GM19239 (cell line): ENCODE measurements around the gene GOLGA6B.
"Not testable (repeated sequence)": the region's sequence is repeated elsewhere in the genome, so short reads cannot be mapped to it uniquely, and the experiment has no call there.

Experiments used
- DNase-seq: peaks from one replicate; pipeline ENCODE4 v3.0.0; 2011; ENCODE audit warnings: low spot score; ENCODE audit not compliant: insufficient read length
- FAIRE-seq: peaks from 2 replicates; lab custom pipeline; 2011; peaks lifted over from hg19 to GRCh38; lab: Jason Lieb, UNC

The GOLGA6B gene, protein sequence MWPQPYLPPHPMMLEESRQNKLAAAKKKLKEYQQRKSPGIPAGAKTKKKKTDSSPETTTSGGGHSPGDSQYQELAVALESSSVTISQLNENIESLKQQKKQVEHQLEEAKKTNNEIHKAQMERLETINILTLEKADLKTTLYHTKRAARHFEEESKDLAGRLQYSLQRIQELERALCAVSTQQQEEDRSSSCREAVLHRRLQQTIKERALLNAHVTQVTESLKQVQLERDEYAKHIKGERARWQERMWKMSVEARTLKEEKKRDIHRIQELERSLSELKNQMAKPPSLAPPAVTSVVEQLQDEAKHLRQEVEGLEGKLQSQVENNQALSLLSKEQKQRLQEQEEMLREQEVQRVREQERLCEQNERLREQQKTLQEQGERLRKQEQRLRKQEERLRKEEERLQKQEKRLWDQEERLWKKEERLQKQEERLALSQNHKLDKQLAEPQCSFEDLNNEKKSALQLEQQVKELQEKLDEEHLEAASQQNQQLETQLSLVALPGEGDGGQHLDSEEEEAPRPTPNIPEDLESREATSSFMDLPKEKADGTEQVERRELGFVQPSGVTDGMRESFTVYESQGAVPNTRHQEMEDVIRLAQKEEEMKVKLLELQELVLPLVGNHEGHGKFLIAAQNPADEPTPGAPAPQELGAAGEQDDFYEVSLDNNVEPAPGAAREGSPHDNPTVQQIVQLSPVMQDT

GRCh38 chr15:72654397-72654796 lies at the start of gene GOLGA6B:
GOLGA6B (plus strand) TSS chr15:72654697; CDS start chr15:72654738, 41 bp downstream.
- not testable (repeated sequence) for FAIRE-seq, DNase-seq

DNA sequence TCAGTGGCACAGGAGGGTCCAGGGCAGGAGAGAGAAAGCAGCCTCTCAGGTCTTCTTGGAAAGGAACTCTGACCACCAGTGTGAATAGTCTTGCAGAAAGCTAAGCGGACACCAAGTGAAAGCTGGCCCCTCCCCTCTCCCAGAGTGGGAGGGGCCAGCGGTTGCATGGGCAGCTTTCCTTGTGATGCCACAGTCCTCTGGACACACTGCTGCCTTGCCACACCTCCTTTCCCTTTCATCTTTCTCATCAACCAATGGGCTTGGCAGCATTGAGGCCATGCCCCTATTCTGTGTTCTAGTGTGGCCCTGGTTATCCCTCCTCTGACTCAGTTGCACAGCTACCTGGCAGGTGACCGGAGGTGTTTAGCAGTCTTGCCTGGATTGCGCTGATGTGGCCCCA lies 49.7 kb upstream of the GOLGA6B start:
- DNase-seq (no peak), FAIRE-seq (no peak)

DNA sequence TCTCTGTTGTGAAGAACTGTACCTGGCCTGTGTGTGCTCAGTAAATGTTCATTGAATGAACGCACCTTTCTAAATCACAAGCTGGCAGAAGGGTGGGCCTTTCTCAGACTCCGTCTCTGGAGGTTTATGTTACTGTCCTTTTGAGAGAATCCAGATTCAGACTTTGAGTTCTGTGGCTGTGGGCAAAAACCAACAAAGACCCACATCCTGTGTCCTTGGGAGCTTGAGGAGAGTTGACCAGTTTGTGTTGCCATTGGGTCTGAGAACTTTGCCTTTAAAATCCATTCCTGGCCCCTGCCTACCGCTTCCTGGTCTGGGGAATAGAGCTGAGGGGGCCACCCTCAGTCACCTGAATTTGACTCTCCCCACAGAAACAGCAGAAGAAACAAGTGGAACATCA lies 46.4 kb upstream of the GOLGA6B start:
- not testable (repeated sequence) for DNase-seq, FAIRE-seq

GRCh38 chr15:72609862-72610261 lies 44.6 kb upstream of the GOLGA6B start:
- FAIRE-seq: no peak
- DNase-seq: no peak

- FAIRE-seq, DNase-seq: not testable (repeated sequence)
Measured at GRCh38 chr15:72612324-72612723, 42.2 kb upstream of the GOLGA6B start.

GRCh38 chr15:72614810-72615532 lies 39.5 kb upstream of the GOLGA6B start:
- DNase-seq: no peak
- FAIRE-seq: no peak

GRCh38 chr15:72615533-72616233 lies 38.8 kb upstream of the GOLGA6B start:
- not testable (repeated sequence) for DNase-seq, FAIRE-seq

- FAIRE-seq (no peak), DNase-seq (no peak)
Measured at GRCh38 chr15:72616491-72617210, 37.8 kb upstream of the GOLGA6B start.

DNA sequence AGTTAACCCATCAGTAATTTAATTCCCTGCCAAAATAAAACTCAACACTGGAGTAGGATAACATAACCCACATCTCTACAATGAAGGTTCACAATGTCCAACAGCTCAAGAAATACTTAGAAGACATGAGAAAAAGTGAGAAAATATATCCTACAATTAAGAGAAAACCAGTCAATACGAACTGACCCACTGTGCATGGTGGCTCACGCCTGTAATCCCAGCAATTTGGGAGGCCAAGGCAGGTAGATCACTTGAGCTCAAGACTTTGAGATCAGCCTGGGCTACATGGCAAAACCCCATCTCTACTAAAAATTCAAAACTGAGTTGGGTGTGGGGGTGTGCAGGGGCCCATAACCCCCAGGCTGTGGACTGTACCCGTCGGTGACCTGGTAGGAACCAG lies 30.6 kb upstream of the GOLGA6B start:
- not testable (repeated sequence) for DNase-seq, FAIRE-seq

- not testable (repeated sequence) for FAIRE-seq, DNase-seq
Measured at GRCh38 chr15:72626153-72626552, 28.3 kb upstream of the GOLGA6B start.

- FAIRE-seq: not testable (repeated sequence)
Measured at GRCh38 chr15:72628249-72629067, 26.0 kb upstream of the GOLGA6B start.

DNA sequence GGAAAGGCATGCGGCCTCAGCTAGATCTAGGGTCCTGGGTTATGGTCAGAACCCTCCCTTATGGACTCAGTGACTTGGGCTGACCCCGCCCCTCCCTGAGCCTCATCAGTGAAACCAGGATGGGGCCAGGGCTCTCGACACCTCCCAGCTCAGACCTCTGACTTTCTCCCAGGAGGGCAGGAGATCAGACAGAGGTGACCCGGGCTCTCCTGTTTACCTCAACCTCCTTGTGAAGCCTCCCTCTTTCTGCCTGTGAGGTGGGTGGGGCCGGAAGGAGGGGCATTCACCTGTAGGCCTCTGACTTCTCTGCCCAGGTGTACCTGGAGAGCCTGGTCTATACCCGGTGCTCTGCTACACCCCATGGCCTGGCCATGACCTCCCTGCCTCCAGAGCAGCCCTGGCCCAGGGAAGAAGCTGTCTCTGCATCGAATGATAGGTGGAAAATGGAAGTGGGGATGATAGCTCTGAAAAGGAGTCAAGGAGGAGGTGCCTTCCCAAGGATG lies 25.4 kb upstream of the GOLGA6B start:
- DNase-seq, FAIRE-seq: not testable (repeated sequence)

More at GRCh38 chr15:72628249-72629067, 26.0 kb upstream of the GOLGA6B start:
- not testable (repeated sequence) for DNase-seq

DNA sequence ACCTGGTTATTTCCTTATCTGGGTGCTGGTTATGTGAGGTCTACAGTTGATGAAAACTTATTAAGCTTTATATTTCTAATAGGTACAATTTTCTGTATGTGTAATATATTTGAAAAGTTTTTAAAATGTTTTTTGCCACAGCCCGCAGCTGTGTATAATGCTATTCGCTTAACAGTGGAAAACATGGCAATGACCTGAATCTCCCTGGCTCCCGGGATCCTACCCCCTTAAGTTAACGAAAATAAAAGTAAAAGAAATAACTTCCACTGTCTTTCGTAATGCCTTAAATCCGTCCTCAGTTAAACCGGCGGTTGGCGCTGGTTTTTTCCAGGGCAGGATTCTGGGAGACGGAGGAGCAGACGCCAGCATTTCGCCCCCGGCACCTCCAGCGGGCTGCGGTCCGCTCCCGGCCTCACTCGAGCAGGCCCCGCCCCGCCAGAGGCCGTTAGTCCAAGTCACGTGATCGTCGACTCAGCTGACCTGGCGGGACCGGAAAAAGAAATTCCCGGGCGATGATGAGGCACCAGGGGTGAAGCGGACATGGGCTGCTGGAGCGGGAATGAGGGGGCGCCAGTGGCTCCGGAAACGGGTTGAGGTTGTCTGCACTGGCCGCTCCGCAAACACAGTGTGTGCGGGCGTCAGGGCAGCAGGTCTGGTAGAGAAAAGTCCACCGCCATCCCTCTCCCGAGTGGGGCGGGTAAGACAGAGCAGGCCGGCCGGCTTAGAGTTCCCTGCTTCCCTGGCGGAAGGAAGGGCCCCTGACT lies 17.8 kb upstream of the GOLGA6B start:
- FAIRE-seq: peak; percentile 54
- DNase-seq: not testable (repeated sequence)

- not testable (repeated sequence) for DNase-seq, FAIRE-seq
Measured at GRCh38 chr15:72639759-72640483, 14.6 kb upstream of the GOLGA6B start.

DNA sequence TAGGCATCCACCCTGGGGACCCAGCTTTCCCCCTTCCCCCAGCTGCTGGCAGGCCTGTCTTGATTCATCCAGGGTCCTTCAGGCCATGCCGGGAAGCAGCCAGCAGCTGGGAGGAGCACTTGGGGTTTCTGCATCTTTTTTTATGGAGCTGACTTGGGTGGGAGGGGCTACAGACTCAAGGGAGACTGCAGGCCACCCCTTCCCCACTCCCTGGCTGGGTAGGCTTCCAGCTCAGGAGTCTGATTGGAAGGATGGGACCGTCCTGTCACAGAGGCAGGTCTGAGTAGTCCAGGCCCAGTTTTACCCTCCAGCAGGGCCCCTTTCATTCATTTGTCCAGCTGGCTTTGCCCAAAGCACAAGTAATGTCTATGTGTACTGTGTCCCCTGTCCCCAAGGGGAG lies 12.2 kb upstream of the GOLGA6B start:
- not testable (repeated sequence) for DNase-seq, FAIRE-seq

GRCh38 chr15:72648631-72649253 lies 5.8 kb upstream of the GOLGA6B start:
- not testable (repeated sequence) for FAIRE-seq

More at GRCh38 chr15:72648631-72649253, 5.8 kb upstream of the GOLGA6B start:
- not testable (repeated sequence) for DNase-seq
